ENCODE measurements around the gene PILRB. TPM values are rescaled to one million over a fixed set of nuclear protein-coding genes. Genes with fewer than 3 reads are reported as not detected.

PILRB gene
- total RNA-seq, 1 experiment from 2014 or later = 119 TPM

GRCh38 chr7:100357131-100357561, 771 bp upstream of the PILRB start:
- ChIA-PET POLR2A (ENCODE audit: unreplicated experiment) (no interaction called here), CTCF (no interaction called here)
- H3K4me1 ChIP-seq (replicated peaks; ENCODE audit: insufficient read depth) = no peaks in the 10 kb centered on the region
- H2AFZ ChIP-seq = no peak overlapping the region
- H3K27ac ChIP-seq = no peak overlapping the region
- intact Hi-C loops (cut with micrococcal nuclease; ENCODE audit: unreplicated experiment) = no loop called here
- no peaks in the 10 kb centered on the region for H3K9me2 ChIP-seq (ENCODE audit: insufficient read depth)
- no peaks in the 10 kb centered on the region for H3K79me2 ChIP-seq (ENCODE audit: low read depth)
- peaks cover 20% of the 10 kb centered on the region; the same call in 1 of the 2 replicates for H3K36me3 ChIP-seq (ENCODE audit: low read depth)
- no peaks in the 10 kb centered on the region for H3K27me3 ChIP-seq (ENCODE audit: insufficient read depth, low read depth)
- H3K4me2 ChIP-seq = no peak overlapping the region
- TF ChIP-seq, protein P1, sequence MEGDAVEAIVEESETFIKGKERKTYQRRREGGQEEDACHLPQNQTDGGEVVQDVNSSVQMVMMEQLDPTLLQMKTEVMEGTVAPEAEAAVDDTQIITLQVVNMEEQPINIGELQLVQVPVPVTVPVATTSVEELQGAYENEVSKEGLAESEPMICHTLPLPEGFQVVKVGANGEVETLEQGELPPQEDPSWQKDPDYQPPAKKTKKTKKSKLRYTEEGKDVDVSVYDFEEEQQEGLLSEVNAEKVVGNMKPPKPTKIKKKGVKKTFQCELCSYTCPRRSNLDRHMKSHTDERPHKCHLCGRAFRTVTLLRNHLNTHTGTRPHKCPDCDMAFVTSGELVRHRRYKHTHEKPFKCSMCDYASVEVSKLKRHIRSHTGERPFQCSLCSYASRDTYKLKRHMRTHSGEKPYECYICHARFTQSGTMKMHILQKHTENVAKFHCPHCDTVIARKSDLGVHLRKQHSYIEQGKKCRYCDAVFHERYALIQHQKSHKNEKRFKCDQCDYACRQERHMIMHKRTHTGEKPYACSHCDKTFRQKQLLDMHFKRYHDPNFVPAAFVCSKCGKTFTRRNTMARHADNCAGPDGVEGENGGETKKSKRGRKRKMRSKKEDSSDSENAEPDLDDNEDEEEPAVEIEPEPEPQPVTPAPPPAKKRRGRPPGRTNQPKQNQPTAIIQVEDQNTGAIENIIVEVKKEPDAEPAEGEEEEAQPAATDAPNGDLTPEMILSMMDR (conservative IDR thresholded peaks at IDR 0.05) = no peak
- TF ChIP-seq EZH2 (IDR thresholded peaks at IDR 0.05; ENCODE audit: low read depth) = no peak
- no peak for DNase-seq
- peaks cover 13% of the 10 kb centered on the region for H4K20me1 ChIP-seq (ENCODE audit: insufficient read depth)
- H3K9me3 ChIP-seq (ENCODE audit: insufficient read depth, low read depth) = no peaks in the 10 kb centered on the region
- H3F3A ChIP-seq (ENCODE audit: insufficient read depth, low read depth) = peaks cover 9% of the 10 kb centered on the region
- no peak overlapping the region for H3K4me3 ChIP-seq
- BruUV-seq (replicated peaks) = no TSS peak

- no peak overlapping the region for H3K27ac ChIP-seq
- POLR2A ChIA-PET (ENCODE audit: unreplicated experiment) = no interaction called here
- H3F3A ChIP-seq (ENCODE audit: insufficient read depth, low read depth) = peaks cover 20% of the 10 kb centered on the region
- no peaks in the 10 kb centered on the region for H3K27me3 ChIP-seq (ENCODE audit: insufficient read depth, low read depth)
- DNase-seq = no peak
- no peak overlapping the region for H3K4me2 ChIP-seq
- no TSS peak for BruUV-seq (replicated peaks)
- H3K79me2 ChIP-seq (ENCODE audit: low read depth) = no peaks in the 10 kb centered on the region
- intact Hi-C loops (cut with micrococcal nuclease; ENCODE audit: unreplicated experiment) = no loop called here
- CTCF ChIA-PET = no interaction called here
- no peak overlapping the region for H2AFZ ChIP-seq
- H3K36me3 ChIP-seq (ENCODE audit: low read depth) = peaks cover 30% of the 10 kb centered on the region
- no peaks in the 10 kb centered on the region for H3K9me2 ChIP-seq (ENCODE audit: insufficient read depth)
- TF ChIP-seq, protein P1 (conservative IDR thresholded peaks at IDR 0.05) = no peak
- TF ChIP-seq EZH2 (IDR thresholded peaks at IDR 0.05; ENCODE audit: low read depth) = no peak
- H3K4me3 ChIP-seq = no peak overlapping the region
- no peaks in the 10 kb centered on the region for H3K4me1 ChIP-seq (replicated peaks; ENCODE audit: insufficient read depth)
- peaks cover 10% of the 10 kb centered on the region for H4K20me1 ChIP-seq (ENCODE audit: insufficient read depth)
- no peaks in the 10 kb centered on the region for H3K9me3 ChIP-seq (ENCODE audit: insufficient read depth, low read depth)
Measured at GRCh38 chr7:100358857-100359212, 918 bp downstream of the PILRB start.

DNA sequence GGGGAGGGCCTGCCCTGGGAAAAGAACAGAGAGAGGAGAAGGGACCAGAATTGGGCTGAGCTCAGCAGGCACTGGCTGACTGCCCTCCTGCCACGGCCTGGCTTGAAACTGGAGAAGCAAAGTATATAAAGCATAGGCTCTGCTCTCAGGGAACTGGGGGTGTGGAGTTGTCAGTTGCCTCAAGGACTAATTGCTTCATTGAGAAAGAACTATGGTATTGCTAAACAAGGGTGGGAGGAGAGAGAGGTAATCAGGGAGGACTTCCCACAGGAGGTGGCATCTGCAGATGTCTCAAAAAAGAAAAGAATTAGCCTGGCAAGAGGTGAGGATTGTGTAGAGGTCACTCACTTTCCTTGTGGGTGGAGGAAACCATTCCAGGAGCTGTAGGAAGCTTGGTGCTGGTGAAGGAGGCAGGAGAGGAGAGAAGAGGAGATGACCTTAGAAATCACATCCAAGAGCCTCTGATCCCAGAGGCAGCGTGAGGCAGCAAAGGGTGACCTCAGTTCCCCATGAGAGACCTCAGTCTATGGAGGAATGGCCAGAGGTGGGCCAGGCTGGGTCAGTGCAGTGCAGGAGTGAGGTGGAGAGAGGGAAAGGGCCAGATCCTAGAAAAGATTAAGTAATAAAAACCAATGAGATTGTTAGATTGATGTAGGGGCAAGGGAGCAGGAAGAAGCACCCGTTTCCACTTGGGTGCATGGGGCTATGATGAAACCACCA, 2.4 kb downstream of the PILRB start:
- H3K9me3 ChIP-seq (ENCODE audit: insufficient read depth, low read depth) = no peaks in the 10 kb centered on the region
- no peak overlapping the region for H3K27ac ChIP-seq
- H3K9me2 ChIP-seq (ENCODE audit: insufficient read depth) = no peaks in the 10 kb centered on the region
- H3K79me2 ChIP-seq (ENCODE audit: low read depth) = no peaks in the 10 kb centered on the region
- peaks cover 24% of the 10 kb centered on the region for H3F3A ChIP-seq (ENCODE audit: insufficient read depth, low read depth)
- POLR2A ChIA-PET (ENCODE audit: unreplicated experiment) = no interaction called here
- intact Hi-C loops (cut with micrococcal nuclease; ENCODE audit: unreplicated experiment) = no loop called here
- H3K4me3 ChIP-seq = no peak overlapping the region
- TF ChIP-seq, protein P1 (conservative IDR thresholded peaks at IDR 0.05) = no peak
- TF ChIP-seq EZH2 (IDR thresholded peaks at IDR 0.05; ENCODE audit: low read depth) = no peak
- H3K4me1 ChIP-seq (replicated peaks; ENCODE audit: insufficient read depth) = no peaks in the 10 kb centered on the region
- no peak for DNase-seq
- no peak overlapping the region for H3K4me2 ChIP-seq
- H4K20me1 ChIP-seq (ENCODE audit: insufficient read depth) = peaks cover 3% of the 10 kb centered on the region; the same call in 1 of the 2 replicates
- CTCF ChIA-PET = no interaction called here
- BruUV-seq (replicated peaks) = no TSS peak
- no peaks in the 10 kb centered on the region for H3K27me3 ChIP-seq (ENCODE audit: insufficient read depth, low read depth)
- no peak overlapping the region for H2AFZ ChIP-seq
- peaks cover 30% of the 10 kb centered on the region for H3K36me3 ChIP-seq (ENCODE audit: low read depth)
